SK-N-SH (cell line): Measurements from ENCODE around the gene CUX1. TPM values are rescaled to one million over a fixed set of nuclear protein-coding genes. Genes with fewer than 3 reads are reported as not detected.

ENCODE experiments used
- CTCF ChIA-PET: fragments of 300-600, 350-600 bp; formaldehyde crosslinking; extraction: SDS; loops from one replicate; lab custom pipeline; 2021; lab: Yijun Ruan, JAX
- POLR2A ChIA-PET: fragments of 350-600 bp; sonication (Branson Sonifier 250); formaldehyde crosslinking; extraction: SDS; loops from one replicate; lab custom pipeline; 2020; ENCODE audit warnings: antibody characterized with exemption, inconsistent platforms; lab: Yijun Ruan, JAX
- DNase-seq: peaks from one replicate; pipeline ENCODE4 v3.0.0; 2012
- H2AFZ ChIP-seq: fragments of 200-600 bp; sonication (generic); 2 replicates; pipeline ENCODE4 v1.8.1; 2016; ENCODE audit warnings: antibody characterized with exemption, mild to moderate bottlenecking, low read depth
- H3F3A ChIP-seq: fragments of 200-600 bp; sonication (generic); replicated peaks from 2 replicates; pipeline ENCODE3; 2016; ENCODE audit warnings: antibody characterized with exemption, mild to moderate bottlenecking; ENCODE audit not compliant: insufficient read depth
- H3K27ac ChIP-seq, 2 experiments: fragments of 200-500 bp in 1 of 2; fragments of 200-600 bp in 1 of 2; sonication (Bioruptor generic) in 1 of 2; sonication (generic), shearing (Covaris generic) in 1 of 2; 2 replicates each; pipeline versions ENCODE4 v1.5.1 to v1.6.1; 2014 to 2016; ENCODE audit warnings: low read depth in 2 of 2, inconsistent platforms in 1 of 2, low read length in 1 of 2, mild to moderate bottlenecking in 1 of 2, mixed read lengths in 1 of 2
- H3K27me3 ChIP-seq: fragments of 200-600 bp; sonication (generic), shearing (Covaris generic); 2 replicates; pipeline ENCODE4 v1.6.1; 2016; ENCODE audit warnings: mixed run types; ENCODE audit not compliant: insufficient read depth
- H3K36me3 ChIP-seq, 2 experiments: fragments of 200-500 bp in 1 of 2; fragments of 200-600 bp in 1 of 2; sonication (Bioruptor generic) in 1 of 2; sonication (generic) in 1 of 2; replicated peaks in 1 of 2; 2 replicates each; pipeline versions ENCODE3 to v1.5.1; 2014 to 2016; ENCODE audit warnings: low read length in 1 of 2, mild to moderate bottlenecking in 1 of 2; ENCODE audit not compliant: insufficient read depth in 2 of 2, control insufficient read depth in 1 of 2
- H3K4me1 ChIP-seq, 2 experiments: fragments of 200-500 bp in 1 of 2; fragments of 200-600 bp in 1 of 2; sonication (Bioruptor generic) in 1 of 2; sonication (generic), shearing (Covaris generic) in 1 of 2; 2 replicates each; pipeline versions ENCODE4 v1.5.1 to v1.6.1; 2014 to 2016; ENCODE audit warnings: low read depth in 1 of 2, low read length in 1 of 2, mixed run types in 1 of 2; ENCODE audit not compliant: insufficient read depth in 2 of 2, control insufficient read depth in 1 of 2
- H3K4me2 ChIP-seq: fragments of 200-600 bp; sonication (generic), shearing (Covaris generic); 2 replicates; pipeline ENCODE4 v1.6.1; 2017; ENCODE audit warnings: mixed run types
- H3K4me3 ChIP-seq, 2 experiments: fragments of 200-500 bp in 1 of 2; fragments of 200-600 bp in 1 of 2; sonication (Bioruptor generic) in 1 of 2; sonication (generic), shearing (Covaris generic) in 1 of 2; 2 replicates each; pipeline versions ENCODE4 v1.5.1 to v1.8.1; 2014 to 2016; ENCODE audit warnings: low read depth in 2 of 2, inconsistent platforms in 1 of 2, low read length in 1 of 2, mild to moderate bottlenecking in 1 of 2, mixed read lengths in 1 of 2, moderate library complexity in 1 of 2
- H3K79me2 ChIP-seq: fragments of 200-600 bp; sonication (generic); 2 replicates; pipeline ENCODE4 v1.8.1; 2017; ENCODE audit warnings: mild to moderate bottlenecking; ENCODE audit not compliant: insufficient read depth
- H3K9ac ChIP-seq: fragments of 200-600 bp; sonication (generic); 2 replicates; pipeline ENCODE4 v1.6.1; 2017; ENCODE audit warnings: mixed run types
- H3K9me2 ChIP-seq: fragments of 200-600 bp; sonication (generic); 2 replicates; pipeline ENCODE4 v1.6.1; 2017; ENCODE audit warnings: mixed run types
- H3K9me3 ChIP-seq: fragments of 200-600 bp; sonication (generic); 2 replicates; pipeline ENCODE4 v1.6.1; 2017; ENCODE audit warnings: mixed run types, mild to moderate bottlenecking, moderate library complexity
- H4K20me1 ChIP-seq: fragments of 200-600 bp; sonication (generic); 2 replicates; pipeline ENCODE4 v1.6.1; 2017; ENCODE audit warnings: mild to moderate bottlenecking, mixed run types; ENCODE audit not compliant: insufficient read depth
- CHD2 ChIP-seq: fragments of 150-350 bp; IDR thresholded peaks from 2 replicates; pipeline ENCODE4 v1.6.1; 2018; ENCODE audit warnings: low read length; ENCODE audit not compliant: partially characterized antibody
- ELF1 ChIP-seq: IDR thresholded peaks from 2 replicates; pipeline ENCODE4 v1.4.0; 2012
- EP300 ChIP-seq, 2 experiments: IDR thresholded peaks; 2 replicates each; pipeline versions ENCODE4 v1.4.0 to v1.6.1; 2012; ENCODE audit warnings: borderline replicate concordance in 1 of 2, low read depth in 1 of 2, low read length in 1 of 2
- FOSL2 ChIP-seq: IDR thresholded peaks from 2 replicates; pipeline ENCODE4 v1.4.0; 2012; ENCODE audit warnings: low read depth, mild to moderate bottlenecking, moderate library complexity, borderline replicate concordance
- FOXM1 ChIP-seq: IDR thresholded peaks from 2 replicates; pipeline ENCODE4 v1.4.0; 2012; ENCODE audit warnings: low read depth, mild to moderate bottlenecking
- GABPA ChIP-seq: IDR thresholded peaks from 2 replicates; pipeline ENCODE4 v1.4.0; 2012; ENCODE audit warnings: low read depth, mild to moderate bottlenecking
- GATA2 ChIP-seq: sonication (generic); formaldehyde crosslinking; IDR thresholded peaks from 2 replicates; pipeline ENCODE4 v1.5.0; 2020; ENCODE audit warnings: mild to moderate bottlenecking, missing genetic modification reagents
- IRF3 ChIP-seq: fragments of 150-350 bp; IDR thresholded peaks from 2 replicates; pipeline ENCODE4 v1.6.1; 2016; ENCODE audit warnings: mild to moderate bottlenecking, low read depth, low read length
- MAX ChIP-seq: IDR thresholded peaks from 2 replicates; pipeline ENCODE4 v1.4.0; 2012; ENCODE audit warnings: low read depth
- MEF2A ChIP-seq: IDR thresholded peaks from 2 replicates; pipeline ENCODE4 v1.4.0; 2012; ENCODE audit warnings: low read depth, borderline replicate concordance
- MXI1 ChIP-seq: IDR thresholded peaks from 2 replicates; pipeline ENCODE4 v1.6.1; 2012; ENCODE audit warnings: mild to moderate bottlenecking, low read depth, low read length, improper control_type of control experiment
- PBX3 ChIP-seq: IDR thresholded peaks from 2 replicates; pipeline ENCODE4; 2012
- RCOR1 ChIP-seq: fragments of 150-350 bp; IDR thresholded peaks from 2 replicates; pipeline ENCODE4 v1.6.1; 2017; ENCODE audit warnings: antibody characterized with exemption, low read length
- RFX5 ChIP-seq: IDR thresholded peaks from 2 replicates; pipeline ENCODE4 v1.6.1; 2012; ENCODE audit warnings: mild to moderate bottlenecking, improper control_type of control experiment, low read length
- RXRA ChIP-seq: IDR thresholded peaks from 2 replicates; pipeline ENCODE4 v1.4.0; 2012; ENCODE audit warnings: low read depth, mild to moderate bottlenecking, borderline replicate concordance
- TAF1 ChIP-seq: IDR thresholded peaks from 2 replicates; pipeline ENCODE4 v1.6.1; 2012; ENCODE audit warnings: low read depth, mild to moderate bottlenecking, low read length, moderate library complexity, borderline replicate concordance
- TCF12 ChIP-seq: IDR thresholded peaks from 2 replicates; pipeline ENCODE4 v1.4.0; 2012
- ZBTB33 ChIP-seq: IDR thresholded peaks from 2 replicates; pipeline ENCODE4 v1.4.0; 2012; ENCODE audit warnings: low read depth, borderline replicate concordance
- WGBS: methylation state at CpG from one replicate; pipeline ENCODE4 v1.1.6; 2017; ENCODE audit warnings: low lambda C conversion rate; 5-methylcytosine and 5-hydroxymethylcytosine counted together
- polyA plus RNA-seq, 3 experiments: library from polyadenylated mRNA; depleted of rRNA; stranded (reverse); fragments of >200 nt; gene quantifications; 2 replicates each; pipeline ENCODE4 v1.2.3, GENCODE V29; 2012
- TF ChIP-seq, protein P1 (sequence below): IDR thresholded peaks from 2 replicates; pipeline ENCODE4 v1.4.0; 2012; ENCODE audit warnings: low read depth, borderline replicate concordance

The CUX1 gene
- polyA plus RNA-seq, 1 of the 3 experiments (the other 2 are of a cell fraction): 68.6 TPM

DNA sequence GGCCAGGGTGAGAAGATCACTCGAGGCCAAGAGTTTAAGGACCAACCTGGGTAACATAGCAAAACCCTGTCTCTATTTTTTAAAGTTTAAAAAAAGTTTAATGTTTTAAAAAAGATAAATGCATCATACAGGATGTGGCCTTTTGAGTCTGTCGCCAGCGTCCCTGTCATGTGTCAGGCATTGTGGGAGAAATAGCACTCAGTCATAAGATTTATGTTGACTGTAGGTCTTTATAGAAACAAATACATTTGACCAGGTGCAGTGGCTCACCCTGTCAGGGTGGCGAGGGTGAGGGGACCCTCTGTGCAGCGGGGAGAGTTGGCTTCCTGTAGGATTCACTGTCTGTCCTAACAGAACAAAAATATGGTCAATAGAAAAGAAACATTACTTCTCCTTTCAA is 405.8 kb downstream of the CUX1 start:
- ChIA-PET CTCF (interaction anchor here (0.7 to 1.3 kb wide), 3 partner anchors 20 to 690 kb away, joined by 3 read pairs; no protein-coding TSS in a partner anchor), POLR2A (no interaction called here)
- Histone ChIP-seq H3K27ac (no peak overlapping the region), H3K9ac (no peak overlapping the region), H3K9me3 (no peaks in the 10 kb centered on the region), H3K4me1 (peaks cover 7 to 18% of the 10 kb centered on the region in 2 experiments; a peak in 3 of 4 replicates), H3K36me3 (peaks cover 3 to 5% of the 10 kb centered on the region in 2 experiments), H3K4me2 (no peak overlapping the region), H3K4me3 (no peak overlapping the region), H3K79me2 (no peaks in the 10 kb centered on the region), H4K20me1 (no peaks in the 10 kb centered on the region)
- 96% methylated on average over 5 of the region's 5 CpGs for whole genome bisulfite sequencing
- no peak for TF ChIP-seq GABPA
- TF ChIP-seq, all 33 proteins: peak for 0
- DNase-seq: no peak
- Histone ChIP-seq H3K9me2 (no peaks in the 10 kb centered on the region), H3F3A (peaks cover 16% of the 10 kb centered on the region), H2AFZ (no peak overlapping the region), H3K27me3 (no peaks in the 10 kb centered on the region)

GRCh38 chr7:102225025-102225424 is 407.6 kb downstream of the CUX1 start:
- no peaks in the 10 kb centered on the region for H3K9me3 ChIP-seq
- H3F3A ChIP-seq: peaks cover 14% of the 10 kb centered on the region
- no peak overlapping the region for H3K4me2 ChIP-seq
- peaks cover 7 to 18% of the 10 kb centered on the region in 2 experiments; a peak in 3 of 4 replicates for H3K4me1 ChIP-seq
- no peaks in the 10 kb centered on the region for H3K9me2 ChIP-seq
- no peak for DNase-seq
- TF ChIP-seq TAF1 (no peak), RCOR1 (no peak), EP300 (IDR thresholded peaks at IDR 0.05; ENCODE audit: borderline replicate concordance in 1 of 2, low read depth in 1 of 2, low read length in 1 of 2) (no peak), RXRA (no peak), CHD2 (no peak), GATA2 (no peak), MEF2A (no peak), MXI1 (no peak), FOXM1 (no peak), TCF12 (no peak), RFX5 (no peak), MAX (no peak), ZBTB33 (no peak), IRF3 (no peak), FOSL2 (no peak), PBX3 (no peak), ELF1 (no peak)
- TF ChIP-seq, protein P1, sequence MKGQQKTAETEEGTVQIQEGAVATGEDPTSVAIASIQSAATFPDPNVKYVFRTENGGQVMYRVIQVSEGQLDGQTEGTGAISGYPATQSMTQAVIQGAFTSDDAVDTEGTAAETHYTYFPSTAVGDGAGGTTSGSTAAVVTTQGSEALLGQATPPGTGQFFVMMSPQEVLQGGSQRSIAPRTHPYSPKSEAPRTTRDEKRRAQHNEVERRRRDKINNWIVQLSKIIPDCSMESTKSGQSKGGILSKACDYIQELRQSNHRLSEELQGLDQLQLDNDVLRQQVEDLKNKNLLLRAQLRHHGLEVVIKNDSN: no peak
- no peaks in the 10 kb centered on the region for H4K20me1 ChIP-seq
- ChIA-PET CTCF (interaction anchor here (1.4 kb wide), 1 partner anchor 166 kb away, joined by 3 read pairs; no protein-coding TSS in a partner anchor), POLR2A (no interaction called here)
- peaks cover 3 to 16% of the 10 kb centered on the region in 2 experiments for H3K36me3 ChIP-seq
- no peak overlapping the region for H3K4me3 ChIP-seq
- H3K27ac ChIP-seq: no peak overlapping the region
- H3K79me2 ChIP-seq: no peaks in the 10 kb centered on the region
- no peaks in the 10 kb centered on the region for H3K27me3 ChIP-seq
- H3K9ac ChIP-seq: no peak overlapping the region
- H2AFZ ChIP-seq: no peak overlapping the region
- WGBS: 97% methylated on average over 10 of the region's 10 CpGs
